ENCODE results near the gene SBNO2. TPM values are rescaled to one million over a fixed set of nuclear protein-coding genes. Genes with fewer than 3 reads are reported as not detected.

SBNO2 gene
- polyA plus RNA-seq, 3 donors = 0.71 to 75.0 (median 2.6) TPM

- no peak overlapping the region for H3K9ac ChIP-seq (ENCODE audit: insufficient read depth, low read length, poor library complexity, severe bottlenecking)
- no peak overlapping the region for H3K4me3 Mint-ChIP-seq
- no peaks in the 10 kb centered on the region for H3K79me2 ChIP-seq (ENCODE audit: insufficient read depth, low read length)
- no peak overlapping the region for H3K4me2 ChIP-seq (replicated peaks; ENCODE audit: extremely low read depth, low read length, poor library complexity, severe bottlenecking)
- H3K4me1 Mint-ChIP-seq = peaks cover 8% of the 10 kb centered on the region
- peaks cover 16 to 64% of the 10 kb centered on the region in 2 donors for H3K36me3 Mint-ChIP-seq
- intact Hi-C loops (cut with micrococcal nuclease) = loop anchor here (5.0 kb wide), 2 partner anchors 80 to 130 kb away; partner anchors contain the start of gene ATP5F1D (in 1 of the 2)
- H3K27me3 Mint-ChIP-seq (ENCODE audit: low read depth in 3 of 3) = no peaks in the 10 kb centered on the region
- H3K4me3 ChIP-seq (replicated peaks in 1 of 3; ENCODE audit: low read depth in 2 of 3, low read length in 3 of 3) = no peak overlapping the region
- no peaks in the 10 kb centered on the region for H3K9me3 ChIP-seq (replicated peaks in 1 of 2; ENCODE audit: control insufficient read depth in 1 of 2, insufficient read depth in 1 of 2, low read length in 2 of 2)
- no peak overlapping the region for H2AFZ ChIP-seq (ENCODE audit: insufficient read depth, low read depth, low read length, poor library complexity, severe bottlenecking)
- peaks cover 9 to 19% of the 10 kb centered on the region in 2 donors for H3K4me1 ChIP-seq (ENCODE audit: control insufficient read depth in 1 of 2, insufficient read depth in 2 of 2, low read length in 2 of 2)
- H3K27ac ChIP-seq (ENCODE audit: low read depth in 1 of 2, low read length in 2 of 2) = no peak overlapping the region
- peak overlapping the region in 1 of 7 donors; percentile 62 for H3K27ac Mint-ChIP-seq
- no peaks in the 10 kb centered on the region for H3K9me3 Mint-ChIP-seq
- H3K27me3 ChIP-seq (ENCODE audit: control insufficient read depth in 2 of 2, insufficient read depth in 2 of 2, low read length in 2 of 2) = no peaks in the 10 kb centered on the region
- 92% methylated on average over 39 of the region's 71 CpGs for WGBS (ENCODE audit: insufficient coverage)
- peaks cover 61 to 79% of the 10 kb centered on the region in 2 donors for H3K36me3 ChIP-seq (replicated peaks in 1 of 2; ENCODE audit: control insufficient read depth in 1 of 2, insufficient read depth in 2 of 2, low read length in 2 of 2)
- TF ChIP-seq CTCF (IDR thresholded peaks at IDR 0.05) = no peak
- no peak for DNase-seq
- H4K20me1 ChIP-seq (ENCODE audit: insufficient read depth, low read length) = peaks cover 86% of the 10 kb centered on the region
Observed at GRCh38 chr19:1112268-1113029, 61.6 kb downstream of the SBNO2 start.

DNA sequence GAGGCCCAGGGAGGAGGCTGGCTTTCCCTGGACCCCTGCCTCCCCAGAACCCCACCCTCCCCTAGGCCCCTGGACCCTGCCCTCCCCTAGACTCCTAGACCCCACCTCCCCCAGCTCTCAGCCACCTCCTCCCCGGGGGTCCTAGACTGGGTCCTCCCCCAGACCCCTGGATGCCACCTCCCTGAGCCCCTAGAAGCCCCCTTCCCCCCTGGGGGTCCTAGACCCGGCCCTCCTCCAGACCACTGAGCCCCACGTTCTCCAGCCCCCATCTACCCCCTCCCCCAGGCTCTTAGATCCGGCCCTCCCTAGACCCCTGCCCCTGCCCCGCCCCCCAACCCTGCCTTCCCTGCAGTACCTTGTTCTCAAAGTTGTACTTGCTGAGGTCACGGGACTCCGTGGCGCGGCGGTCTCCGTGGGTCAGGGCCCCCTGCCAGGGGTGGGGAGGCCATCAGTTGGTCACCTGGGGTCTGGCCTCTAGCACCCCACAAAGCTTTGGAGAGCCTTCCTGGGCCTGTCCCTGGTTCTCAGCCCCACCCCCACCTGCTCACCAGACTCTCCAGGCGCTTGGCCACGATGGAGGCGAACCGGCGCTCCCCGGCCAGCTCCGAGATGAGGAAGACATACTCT, 62.3 kb downstream of the SBNO2 start:
- Histone ChIP-seq H3K27ac (ENCODE audit: low read depth in 1 of 2, low read length in 2 of 2) (no peak overlapping the region), H3K36me3 (replicated peaks in 1 of 2; ENCODE audit: control insufficient read depth in 1 of 2, insufficient read depth in 2 of 2, low read length in 2 of 2) (peaks cover 61 to 79% of the 10 kb centered on the region in 2 donors), H4K20me1 (ENCODE audit: insufficient read depth, low read length) (peaks cover 86% of the 10 kb centered on the region), H3K79me2 (ENCODE audit: insufficient read depth, low read length) (no peaks in the 10 kb centered on the region), H3K4me3 (replicated peaks in 1 of 3; ENCODE audit: low read depth in 2 of 3, low read length in 3 of 3) (no peak overlapping the region), H3K27me3 (ENCODE audit: control insufficient read depth in 2 of 2, insufficient read depth in 2 of 2, low read length in 2 of 2) (no peaks in the 10 kb centered on the region), H3K9me3 (replicated peaks in 1 of 2; ENCODE audit: control insufficient read depth in 1 of 2, insufficient read depth in 1 of 2, low read length in 2 of 2) (no peaks in the 10 kb centered on the region), H2AFZ (ENCODE audit: insufficient read depth, low read depth, low read length, poor library complexity, severe bottlenecking) (no peak overlapping the region), H3K9ac (ENCODE audit: insufficient read depth, low read length, poor library complexity, severe bottlenecking) (no peak overlapping the region), H3K4me1 (ENCODE audit: control insufficient read depth in 1 of 2, insufficient read depth in 2 of 2, low read length in 2 of 2) (peaks cover 16 to 26% of the 10 kb centered on the region in 2 donors), H3K4me2 (replicated peaks; ENCODE audit: extremely low read depth, low read length, poor library complexity, severe bottlenecking) (no peak overlapping the region)
- 96% methylated on average over 9 of the region's 18 CpGs for WGBS (ENCODE audit: insufficient coverage)
- H3K9me3 Mint-ChIP-seq = no peaks in the 10 kb centered on the region
- DNase-seq = no peak
- no peak overlapping the region for H3K4me3 Mint-ChIP-seq
- no peak for TF ChIP-seq CTCF (IDR thresholded peaks at IDR 0.05)
- no peaks in the 10 kb centered on the region for H3K27me3 Mint-ChIP-seq (ENCODE audit: low read depth in 3 of 3)
- peaks cover 15 to 62% of the 10 kb centered on the region in 2 donors for H3K36me3 Mint-ChIP-seq
- H3K4me1 Mint-ChIP-seq = peaks cover 9% of the 10 kb centered on the region
- intact Hi-C loops (cut with micrococcal nuclease) = loop anchor here (5.0 kb wide), 2 partner anchors 81 to 131 kb away; partner anchors contain the start of gene ATP5F1D (in 1 of the 2)
- H3K27ac Mint-ChIP-seq = no peak overlapping the region
